ENCODE data around the gene USF1. TPM values are rescaled to one million over a fixed set of nuclear protein-coding genes. Genes with fewer than 3 reads are reported as not detected.

USF1 gene
- total RNA-seq, 1 donor from 2014 or later = 53.2 TPM

GRCh38 chr1:161054232-161054631 is 8.5 kb upstream of the USF1 start:
- Mint-ChIP-seq H3K4me1 (ENCODE audit: low read depth) (peaks cover 11% of the 10 kb centered on the region), H3K36me3 (ENCODE audit: low read depth) (peaks cover 69% of the 10 kb centered on the region), H3K27me3 (ENCODE audit: low read depth) (no peaks in the 10 kb centered on the region), H3K4me3 (ENCODE audit: low read depth) (no peak overlapping the region), H3K9me3 (no peaks in the 10 kb centered on the region), H3K27ac (no peak overlapping the region)
- no peak for DNase-seq (ENCODE audit: low spot score)
- intact Hi-C loops (cut with micrococcal nuclease) = no loop called here

GRCh38 chr1:161052899-161053298 is 7.1 kb upstream of the USF1 start:
- H3K27me3 Mint-ChIP-seq (ENCODE audit: low read depth) = no peaks in the 10 kb centered on the region
- DNase-seq (ENCODE audit: low spot score) = no peak
- peaks cover 9% of the 10 kb centered on the region for H3K4me1 Mint-ChIP-seq (ENCODE audit: low read depth)
- no peak overlapping the region for H3K4me3 Mint-ChIP-seq (ENCODE audit: low read depth)
- H3K9me3 Mint-ChIP-seq = no peaks in the 10 kb centered on the region
- H3K36me3 Mint-ChIP-seq (ENCODE audit: low read depth) = peaks cover 77% of the 10 kb centered on the region
- no peak overlapping the region for H3K27ac Mint-ChIP-seq
- intact Hi-C loops (cut with micrococcal nuclease) = no loop called here

DNA sequence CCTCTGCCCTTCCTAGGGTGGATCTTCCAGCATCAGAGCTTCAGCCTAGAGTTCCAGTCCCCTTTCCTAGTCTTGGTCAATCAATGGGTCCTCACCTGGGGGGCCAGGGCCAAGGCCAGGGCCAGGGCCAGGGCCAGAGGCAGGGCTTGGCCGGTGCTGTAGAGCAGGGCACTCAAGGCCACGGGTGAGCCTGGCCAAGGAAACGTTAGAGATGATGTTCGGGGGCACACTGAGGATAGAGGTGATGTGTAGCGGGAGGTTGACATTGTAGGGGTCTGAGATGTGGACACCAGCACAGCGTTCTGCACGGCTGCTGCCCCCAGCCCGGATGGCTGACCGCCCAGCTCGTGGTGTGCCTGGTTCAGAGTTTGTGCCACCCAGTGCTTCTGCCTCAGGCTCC is 5.4 kb upstream of the USF1 start:
- Mint-ChIP-seq H3K27ac (no peak overlapping the region), H3K36me3 (ENCODE audit: low read depth) (peaks cover 76% of the 10 kb centered on the region), H3K4me1 (ENCODE audit: low read depth) (peaks cover 21% of the 10 kb centered on the region), H3K27me3 (ENCODE audit: low read depth) (no peaks in the 10 kb centered on the region), H3K9me3 (no peaks in the 10 kb centered on the region), H3K4me3 (ENCODE audit: low read depth) (no peak overlapping the region)
- intact Hi-C loops (cut with micrococcal nuclease) = no loop called here
- no peak for DNase-seq (ENCODE audit: low spot score)

- no peaks in the 10 kb centered on the region for H3K27me3 Mint-ChIP-seq (ENCODE audit: low read depth)
- no peak overlapping the region for H3K4me3 Mint-ChIP-seq (ENCODE audit: low read depth)
- DNase-seq (ENCODE audit: low spot score) = no peak
- no peak overlapping the region for H3K27ac Mint-ChIP-seq
- no peaks in the 10 kb centered on the region for H3K9me3 Mint-ChIP-seq
- peaks cover 75% of the 10 kb centered on the region for H3K36me3 Mint-ChIP-seq (ENCODE audit: low read depth)
- H3K4me1 Mint-ChIP-seq (ENCODE audit: low read depth) = peaks cover 30% of the 10 kb centered on the region
- intact Hi-C loops (cut with micrococcal nuclease) = loop anchor here (5.0 kb wide), 1 partner anchor 68 kb away; the partner anchor contains the start of genes NIT1 and PFDN2
Measured at GRCh38 chr1:161048949-161049722, 3.4 kb upstream of the USF1 start.

DNA sequence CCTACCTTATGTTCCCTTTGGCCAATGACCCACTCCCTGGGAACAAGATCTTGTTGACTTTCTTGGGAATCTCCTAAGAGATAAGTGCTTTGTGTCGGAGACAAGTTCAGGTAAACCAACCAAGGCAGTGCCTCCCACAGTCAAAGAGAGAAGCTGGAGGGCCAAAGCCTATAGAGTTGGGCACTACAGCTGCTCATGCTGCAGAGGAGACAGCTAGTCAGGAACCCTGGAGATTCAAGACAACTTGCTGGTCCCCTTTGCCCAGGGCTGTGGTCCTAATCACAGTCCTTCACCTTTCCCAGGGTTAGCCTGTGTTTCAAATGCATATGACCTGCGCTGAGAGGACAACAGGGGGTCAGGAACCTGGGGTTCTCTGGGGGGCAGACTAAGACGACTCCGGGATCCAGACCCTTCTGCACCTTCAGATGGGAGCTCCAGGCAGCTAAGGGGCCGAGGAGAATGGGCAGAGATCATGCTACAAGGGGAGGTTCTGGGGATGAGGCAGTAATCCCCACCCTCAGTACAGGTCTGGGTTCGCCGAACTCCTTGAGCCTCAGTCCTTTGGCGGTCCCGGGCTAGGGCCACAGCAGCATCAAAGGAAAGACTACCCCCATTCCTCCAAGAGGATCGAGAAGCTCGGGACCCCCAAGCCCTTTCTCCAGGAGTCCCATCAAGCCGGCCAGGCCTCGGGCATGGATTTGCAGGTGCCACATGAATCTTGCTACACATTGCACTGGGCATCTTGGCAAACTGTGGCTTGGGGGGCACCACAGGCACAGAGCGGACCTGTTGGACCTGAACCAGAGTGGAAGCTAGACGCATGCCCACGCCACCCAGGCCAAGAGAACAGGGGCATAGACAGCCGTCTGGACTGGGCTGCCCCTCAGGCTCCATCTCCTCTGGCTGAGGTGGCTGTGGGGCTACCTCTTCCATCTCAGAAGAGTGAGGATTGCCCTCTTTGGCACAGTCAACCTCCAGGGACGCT is 2.0 kb upstream of the USF1 start:
- H3K4me1 Mint-ChIP-seq (ENCODE audit: low read depth) = peaks cover 29% of the 10 kb centered on the region
- peak overlapping the region; percentile 100 for H3K27ac Mint-ChIP-seq
- H3K9me3 Mint-ChIP-seq = no peaks in the 10 kb centered on the region
- peaks cover 64% of the 10 kb centered on the region for H3K36me3 Mint-ChIP-seq (ENCODE audit: low read depth)
- intact Hi-C loops (cut with micrococcal nuclease) = loop anchor here (5.0 kb wide), 1 partner anchor 70 kb away; the partner anchor contains the start of genes NIT1 and PFDN2
- no peaks in the 10 kb centered on the region for H3K27me3 Mint-ChIP-seq (ENCODE audit: low read depth)
- H3K4me3 Mint-ChIP-seq (ENCODE audit: low read depth) = no peak overlapping the region
- DNase-seq (ENCODE audit: low spot score) = no peak

- peaks cover 61% of the 10 kb centered on the region for H3K36me3 Mint-ChIP-seq (ENCODE audit: low read depth)
- no peaks in the 10 kb centered on the region for H3K27me3 Mint-ChIP-seq (ENCODE audit: low read depth)
Measured at GRCh38 chr1:161046605-161047228, 940 bp upstream of the USF1 start.

GRCh38 chr1:161044908-161045735 is 655 bp downstream of the USF1 start:
- H3K27ac Mint-ChIP-seq = peak overlapping the region; percentile 100
- H3K4me3 Mint-ChIP-seq (ENCODE audit: low read depth) = peak overlapping the region; percentile 95
- H3K27me3 Mint-ChIP-seq (ENCODE audit: low read depth) = no peaks in the 10 kb centered on the region
- H3K4me1 Mint-ChIP-seq (ENCODE audit: low read depth) = peaks cover 33% of the 10 kb centered on the region
- H3K36me3 Mint-ChIP-seq (ENCODE audit: low read depth) = peaks cover 70% of the 10 kb centered on the region
- DNase-seq (ENCODE audit: low spot score) = peak; percentile 71
- no peaks in the 10 kb centered on the region for H3K9me3 Mint-ChIP-seq
- intact Hi-C loops (cut with micrococcal nuclease) = loop anchor here (1.0 to 5.0 kb wide), 3 partner anchors 23 to 72 kb away; partner anchors contain the start of genes NIT1 and PFDN2

More at GRCh38 chr1:161046605-161047228, 940 bp upstream of the USF1 start:
- no peak for DNase-seq (ENCODE audit: low spot score)
- Mint-ChIP-seq H3K27ac (peak overlapping the region; percentile 100), H3K4me1 (ENCODE audit: low read depth) (peaks cover 30% of the 10 kb centered on the region), H3K9me3 (no peaks in the 10 kb centered on the region), H3K4me3 (ENCODE audit: low read depth) (peak overlapping the region; percentile 95)
- intact Hi-C loops (cut with micrococcal nuclease) = loop anchor here (1.0 to 5.0 kb wide), 2 partner anchors 71 to 86 kb away; partner anchors contain the start of genes DEDD, NIT1 and PFDN2

- Mint-ChIP-seq H3K4me1 (ENCODE audit: low read depth) (peaks cover 36% of the 10 kb centered on the region), H3K27me3 (ENCODE audit: low read depth) (no peaks in the 10 kb centered on the region), H3K4me3 (ENCODE audit: low read depth) (peak overlapping the region; percentile 95), H3K36me3 (ENCODE audit: low read depth) (peaks cover 70% of the 10 kb centered on the region), H3K9me3 (no peaks in the 10 kb centered on the region), H3K27ac (peak overlapping the region; percentile 95)
- intact Hi-C loops (cut with micrococcal nuclease) = no loop called here
- no peak for DNase-seq (ENCODE audit: low spot score)
Measured at GRCh38 chr1:161044535-161044907, 1.3 kb downstream of the USF1 start.

GRCh38 chr1:161039546-161039945 is 6.2 kb downstream of the USF1 start:
- Mint-ChIP-seq H3K27ac (peak overlapping the region; percentile 79), H3K27me3 (ENCODE audit: low read depth) (no peaks in the 10 kb centered on the region), H3K36me3 (ENCODE audit: low read depth) (peaks cover 43% of the 10 kb centered on the region), H3K4me1 (ENCODE audit: low read depth) (peaks cover 39% of the 10 kb centered on the region), H3K4me3 (ENCODE audit: low read depth) (peak overlapping the region; percentile 76), H3K9me3 (no peaks in the 10 kb centered on the region)
- intact Hi-C loops (cut with micrococcal nuclease) = no loop called here
- DNase-seq (ENCODE audit: low spot score) = no peak

DNA sequence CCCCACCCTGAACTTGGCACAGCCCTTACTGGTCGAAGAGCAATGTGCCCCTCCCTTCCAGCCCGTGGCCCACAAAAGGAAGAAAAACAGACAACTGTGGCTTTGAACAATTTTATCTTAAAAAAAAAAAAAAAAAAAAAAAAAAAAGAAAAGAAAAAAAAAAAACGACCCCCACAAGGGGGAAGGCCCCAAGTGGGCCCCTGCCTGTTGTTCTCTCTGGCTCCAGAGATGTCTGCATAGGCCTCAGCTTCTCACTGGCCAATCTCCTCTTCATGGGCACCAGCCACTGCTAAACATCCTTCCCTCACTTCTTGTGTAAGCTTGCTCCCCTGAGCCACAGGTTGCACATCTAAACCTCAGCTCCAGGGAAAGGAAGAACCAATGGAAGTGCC is 6.6 kb downstream of the USF1 start:
- Mint-ChIP-seq H3K9me3 (no peaks in the 10 kb centered on the region), H3K4me3 (ENCODE audit: low read depth) (peak overlapping the region; percentile 90), H3K4me1 (ENCODE audit: low read depth) (peaks cover 35% of the 10 kb centered on the region), H3K27ac (peak overlapping the region; percentile 82), H3K36me3 (ENCODE audit: low read depth) (peaks cover 43% of the 10 kb centered on the region), H3K27me3 (ENCODE audit: low read depth) (no peaks in the 10 kb centered on the region)
- intact Hi-C loops (cut with micrococcal nuclease) = no loop called here
- DNase-seq (ENCODE audit: low spot score) = no peak

GRCh38 chr1:161038523-161039153 is 7.1 kb downstream of the USF1 start, which contains the start of gene TSTD1:
Gene TSTD1 (minus strand): TSS chr1:161038964. CDS start chr1:161038889, 75 bp downstream.
- intact Hi-C loops (cut with micrococcal nuclease) = no loop called here
- peak; percentile 81 for DNase-seq (ENCODE audit: low spot score)
- Mint-ChIP-seq H3K36me3 (ENCODE audit: low read depth) (peaks cover 43% of the 10 kb centered on the region), H3K27me3 (ENCODE audit: low read depth) (no peaks in the 10 kb centered on the region), H3K4me3 (ENCODE audit: low read depth) (peak within 1 kb of the TSS; percentile 90), H3K4me1 (ENCODE audit: low read depth) (peaks cover 33% of the 10 kb centered on the region), H3K27ac (peak within 1 kb of the TSS; percentile 82), H3K9me3 (no peaks in the 10 kb centered on the region)
